GM12878 (cell line): ENCODE data around the gene RTEL1. TPM values are rescaled to one million over a fixed set of nuclear protein-coding genes. Genes with fewer than 3 reads are reported as not detected.

Experiments used
- ATAC-seq: fragments of 200-7000 bp; cut with Tn5 transposase; 3 replicates; pipeline ENCODE4 v1.9.1; 2020; ENCODE audit warnings: mild to moderate bottlenecking, moderate library complexity
- BruUV-seq: library from RNA; stranded (reverse); fragments of 400-500 nt; replicated peaks from 2 replicates; lab custom pipeline; 2021; lab: Mats Ljungman, UMichigan
- CTCF ChIA-PET: fragments of 300-600 bp; sonication (Branson Sonifier 250); formaldehyde crosslinking; extraction: SDS; loops from one replicate; lab custom pipeline; 2021; ENCODE audit warnings: inconsistent platforms; lab: Yijun Ruan, JAX
- POLR2A ChIA-PET: fragments of 350-600 bp; formaldehyde crosslinking; extraction: SDS; loops from one replicate; lab custom pipeline; 2021; ENCODE audit warnings: inconsistent platforms; lab: Charles Lee
- RAD21 ChIA-PET: fragments of 300-600 bp; sonication (Branson Sonifier 250); formaldehyde crosslinking; loops from one replicate; lab custom pipeline; 2023; ENCODE audit warnings: antibody characterized with exemption; ENCODE audit not compliant: unreplicated experiment; lab: Charles Lee
- SMC1A ChIA-PET: fragments of 300-600 bp; sonication (Branson Sonifier 250); formaldehyde crosslinking; loops from one replicate; lab custom pipeline; 2023; ENCODE audit not compliant: unreplicated experiment, uncharacterized antibody; lab: Charles Lee
- DNase-seq: peaks from one replicate; pipeline ENCODE4 v3.0.0-alpha.2; 2011; ENCODE audit warnings: low read depth, low spot score
- FAIRE-seq: peaks from 3 replicates; lab custom pipeline; 2011; peaks lifted over from hg19 to GRCh38; lab: Jason Lieb, UNC
- H2AFZ ChIP-seq: 2 replicates; pipeline ENCODE4 v1.6.0; 2011; ENCODE audit warnings: low read depth, low read length, control low read depth; ENCODE audit not compliant: control insufficient read depth
- H3K27ac ChIP-seq: 2 replicates; pipeline ENCODE4 v1.5.1; 2011; ENCODE audit warnings: control low read depth; ENCODE audit not compliant: control insufficient read depth, insufficient read depth
- H3K27me3 ChIP-seq, 2 experiments: replicated peaks in 1 of 2; 2 replicates each; pipeline versions ENCODE4 v1.6.0 to v1.6.1; 2011; ENCODE audit warnings: low read length in 1 of 2; ENCODE audit not compliant: control insufficient read depth in 2 of 2, insufficient read depth in 2 of 2
- H3K36me3 ChIP-seq, 2 experiments: 2 replicates each; pipeline ENCODE4 v1.5.1; 2011; ENCODE audit warnings: low read length in 1 of 2; ENCODE audit not compliant: control insufficient read depth in 2 of 2, insufficient read depth in 2 of 2
- H3K4me1 ChIP-seq: 2 replicates; pipeline ENCODE4 v1.6.1; 2011; ENCODE audit warnings: mild to moderate bottlenecking, low read length, moderate library complexity, mixed read lengths; ENCODE audit not compliant: control insufficient read depth, insufficient read depth
- H3K4me2 ChIP-seq: 2 replicates; pipeline ENCODE4 v1.6.0; 2011; ENCODE audit warnings: control low read depth; ENCODE audit not compliant: control insufficient read depth, insufficient read depth
- H3K4me3 ChIP-seq: fragments of 200-600 bp; sonication (generic); 2 replicates; pipeline ENCODE4 v1.5.1; 2016
- H3K79me2 ChIP-seq: 2 replicates; pipeline ENCODE4 v1.6.0; 2011; ENCODE audit warnings: low read length; ENCODE audit not compliant: control insufficient read depth, insufficient read depth
- H3K9ac ChIP-seq: 2 replicates; pipeline ENCODE4 v1.8.0; 2011; ENCODE audit warnings: low read length, control low read depth, mixed read lengths; ENCODE audit not compliant: control insufficient read depth, insufficient read depth
- H3K9me3 ChIP-seq: replicated peaks from 3 replicates; pipeline ENCODE4 v1.5.1; 2011; ENCODE audit warnings: mild to moderate bottlenecking, low read length; ENCODE audit not compliant: control insufficient read depth, insufficient read depth
- H4K20me1 ChIP-seq: 2 replicates; pipeline ENCODE4 v1.6.0; 2011; ENCODE audit not compliant: control insufficient read depth, insufficient read depth
- E4F1 ChIP-seq: fragments of 450-650 bp; IDR thresholded peaks from 2 replicates; pipeline ENCODE4 v1.6.1; 2018; ENCODE audit warnings: borderline replicate concordance, mild to moderate bottlenecking; ENCODE audit not compliant: partially characterized antibody
- IRF4 ChIP-seq: IDR thresholded peaks from 2 replicates; pipeline ENCODE4 v1.6.1; 2011; ENCODE audit warnings: low read depth, low read length
- KAT2A ChIP-seq: conservative IDR thresholded peaks from 2 replicates; pipeline ENCODE4 v1.6.1; 2011; ENCODE audit warnings: low read depth, low read length; ENCODE audit not compliant: control insufficient read depth
- TBL1XR1 ChIP-seq: IDR thresholded peaks from 2 replicates; pipeline ENCODE4 v1.6.1; 2012; ENCODE audit warnings: low read depth, low read length, improper control_type of control experiment
- USF1 ChIP-seq: IDR thresholded peaks from 2 replicates; pipeline ENCODE4 v1.6.1; 2011; ENCODE audit warnings: borderline replicate concordance, low read depth, mild to moderate bottlenecking, moderate library complexity, mixed read lengths, low read length; ENCODE audit not compliant: insufficient read depth; ENCODE audit errors: extremely low read length
- WRNIP1 ChIP-seq: IDR thresholded peaks from 2 replicates; pipeline ENCODE4 v1.6.1; 2011; ENCODE audit warnings: low read depth, low read length, improper control_type of control experiment, borderline replicate concordance
- ZBTB40 ChIP-seq: fragments of 450-650 bp; IDR thresholded peaks from 2 replicates; pipeline ENCODE4 v1.6.1; 2016; ENCODE audit warnings: mild to moderate bottlenecking, moderate library complexity, borderline replicate concordance
- ZNF207 ChIP-seq: fragments of 450-650 bp; IDR thresholded peaks from 2 replicates; pipeline ENCODE4 v1.6.1; 2014; ENCODE audit warnings: antibody characterized with exemption, mild to moderate bottlenecking, borderline replicate concordance
- ZNF217 ChIP-seq: fragments of 450-650 bp; IDR thresholded peaks from 2 replicates; pipeline ENCODE4 v1.6.1; 2017; ENCODE audit warnings: antibody characterized with exemption, mild to moderate bottlenecking
- ZNF274 ChIP-seq: IDR thresholded peaks from one replicate; pipeline ENCODE4 v1.8.0; 2011; ENCODE audit not compliant: insufficient read length, insufficient read depth
- WGBS: methylation state at CpG from one replicate; pipeline ENCODE4 v1.1.6; 2016; ENCODE audit warnings: low lambda C conversion rate; ENCODE audit not compliant: insufficient replicate concordance, insufficient coverage; ENCODE audit errors: missing lambda C conversion rate; 5-methylcytosine and 5-hydroxymethylcytosine counted together
- in situ Hi-C: fragments of 300-500 bp; cut with MboI; formaldehyde crosslinking; loops from 9 replicates; pipeline ENCODE4 v1.14.3; 2018; ENCODE audit warnings: mixed read lengths
- intact Hi-C: fragments of 100-400 bp; cut with micrococcal nuclease; formaldehyde crosslinking; loops from one replicate; pipeline ENCODE4 v1.14.2; 2022; ENCODE audit not compliant: unreplicated experiment
- polyA plus RNA-seq, 11 experiments: library from polyadenylated mRNA; depleted of rRNA in 4 of 11; unstranded in 6 of 11; stranded (reverse) in 5 of 11; fragments of >200 nt; fragmentation: Nextera tagmentation in 4 of 11; fragmentation: Illumina TruSeq in 1 of 11; extraction: Ambion mirVana in 4 of 11; extraction: Trizol in 1 of 11; gene quantifications; 1 replicate in 1 of 11; 2 replicates in 10 of 11; pipeline versions ENCODE4 v1.2.1 to v1.2.3, GENCODE V29; 2011 to 2016; ENCODE audit warnings: inconsistent platforms in 2 of 11, missing spikeins in 2 of 11, low read depth in 1 of 11
- total RNA-seq, 4 experiments: library from RNA; depleted of rRNA in 3 of 4; stranded (reverse); fragments of >200 nt in 3 of 4; fragmentation: Illumina TruSeq in 1 of 4; extraction: Trizol in 1 of 4; gene quantifications; 2 replicates each; pipeline versions ENCODE4 v1.2.1 to v1.2.3, GENCODE V29; 2013 to 2021

The RTEL1 gene
- total and polyA plus RNA-seq, 10 of the 15 experiments (the other 5 are each of a cell fraction or from before 2014, with no cell fraction given), result 0.40 to 37.2 (median 15.6) TPM; not detected in 1

- 1% methylated on average over 41 of the region's 68 CpGs for WGBS
- H3K79me2 ChIP-seq, result peaks cover 48% of the 10 kb centered on the region
- H3K27me3 ChIP-seq, result no peaks in the 10 kb centered on the region
- intact Hi-C loops (loop anchor here (1.0 to 5.0 kb wide), 2 partner anchors 73 to 90 kb away; partner anchors contain the start of genes FNDC11 and PTK6), in situ Hi-C loops (no loop called here)
- peak overlapping the region; percentile 94 for H3K4me3 ChIP-seq
- BruUV-seq, result no TSS peak
- no peaks in the 10 kb centered on the region for H3K36me3 ChIP-seq
- ChIA-PET RAD21 (interaction anchor here (0.6 to 1.7 kb wide), 6 partner anchors 11 to 269 kb away, joined by 3 to 33 read pairs (median 4); partner anchors contain the start of gene HELZ2), CTCF (interaction anchor here (1.3 kb wide), 1 partner anchor 14 kb away, joined by 4 read pairs; no protein-coding TSS in a partner anchor), POLR2A (interaction anchor here (0.6 to 1.9 kb wide), 9 partner anchors 9 to 1287 kb away, joined by 3 to 17 read pairs (median 4); partner anchors contain the start of genes PTK6 and RTEL1), SMC1A (interaction anchor here (0.6 to 1.1 kb wide), 3 partner anchors 11 to 28 kb away, joined by 3 to 10 read pairs (median 4); no protein-coding TSS in a partner anchor)
- peak overlapping the region; percentile 62 for H2AFZ ChIP-seq
- H4K20me1 ChIP-seq, result no peaks in the 10 kb centered on the region
- H3K4me2 ChIP-seq, result peak overlapping the region; percentile 5; the same call in 1 of the 2 replicates
- peak overlapping the region; percentile 73 for H3K27ac ChIP-seq
- H3K4me1 ChIP-seq, result peaks cover 8% of the 10 kb centered on the region
- ATAC-seq, result peak; percentile 84
- DNase-seq, result peak; percentile 57
- no peaks in the 10 kb centered on the region for H3K9me3 ChIP-seq
- H3K9ac ChIP-seq, result peak overlapping the region; percentile 72
- FAIRE-seq, result peak; percentile 62
- peak; percentile 92 for TF ChIP-seq ZNF207
- TF ChIP-seq ZBTB40, result no peak
- TF ChIP-seq TBL1XR1, result no peak
- TF ChIP-seq USF1, result no peak
- no peak for TF ChIP-seq ZNF274
- TF ChIP-seq IRF4, result no peak
- no peak for TF ChIP-seq ZNF217
- TF ChIP-seq WRNIP1, result no peak
- TF ChIP-seq E4F1, result peak; percentile 31
- no peak for TF ChIP-seq KAT2A
Measured at GRCh38 chr20:63627129-63627750, 30.9 kb upstream of the RTEL1 start.
